K562 treated with DMSO at 1 percent for 4 hours (cell line): ENCODE measurements around the gene NAALAD2. TPM values are rescaled to one million over a fixed set of nuclear protein-coding genes. Genes with fewer than 3 reads are reported as not detected.

Source experiments
- total RNA-seq: library from RNA; unstranded; fragments of 300-600 nt; gene quantifications from 2 replicates; pipeline ENCODE4 v1.2.3, GENCODE V29; 2022; ENCODE audit not compliant: insufficient read depth

NAALAD2 gene
- total RNA-seq, result 0.65 and 1.2 TPM in 2 replicates

GRCh38 chr11:90134478-90135003 lies at the start of gene NAALAD2:
Gene NAALAD2, plus strand, starts transcription at chr11:90134663. Its CDS starts 96 bp downstream, at chr11:90134759.

GRCh38 chr11:90085650-90086049 lies 48.8 kb upstream of the NAALAD2 start, which contains the start of gene UBTFL1:
Gene UBTFL1, plus strand, starts transcription at chr11:90085950. Its CDS starts 0 bp downstream, at chr11:90085950.

GRCh38 chr11:90222459-90223247 lies 88.2 kb downstream of the NAALAD2 start, which contains the start of gene CHORDC1:
Gene CHORDC1, minus strand, starts transcription at chr11:90223049. Its CDS starts 95 bp downstream, at chr11:90222954.

Other genes starting within 250 kb of the NAALAD2 start
- not detected in 2 replicates for gene TRIM49D1, start 212.4 kb upstream of the NAALAD2 start, total RNA-seq
- gene TRIM49D2, start 210.6 kb upstream of the NAALAD2 start, total RNA-seq, result not detected in 2 replicates
- gene TRIM64, start 168.6 kb upstream of the NAALAD2 start, total RNA-seq, result not detected in 2 replicates
- not detected in 2 replicates for gene TRIM49C, start 103.6 kb upstream of the NAALAD2 start, total RNA-seq
- not detected in 2 replicates for gene UBTFL1, start 48.7 kb upstream of the NAALAD2 start, total RNA-seq
- gene CHORDC1, start 88.4 kb downstream of the NAALAD2 start, total RNA-seq, result 35.0 and 41.4 TPM in 2 replicates